ENCODE data around the gene RARS1.

Gene RARS1

DNA sequence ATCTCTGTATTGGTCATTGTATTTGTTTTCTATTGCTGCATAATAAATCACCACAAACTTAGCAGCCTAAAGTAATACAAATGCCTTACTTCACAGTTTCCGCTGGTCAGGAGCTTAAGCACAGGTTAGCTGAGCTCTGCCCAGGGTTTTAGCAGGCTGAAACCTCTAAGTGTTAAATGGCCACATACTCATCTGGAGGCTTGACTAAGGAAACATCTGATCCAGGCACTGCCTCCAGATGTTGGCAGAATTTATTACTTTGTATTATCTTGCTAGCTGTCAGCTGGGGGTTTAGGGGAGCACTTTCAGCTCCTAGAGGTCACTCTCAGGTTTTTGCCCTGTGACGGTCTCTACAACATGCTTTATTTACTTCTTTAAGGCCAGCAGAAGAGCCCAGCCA is 23.2 kb upstream of the RARS1 start:
- TF ChIP-seq, protein P1, sequence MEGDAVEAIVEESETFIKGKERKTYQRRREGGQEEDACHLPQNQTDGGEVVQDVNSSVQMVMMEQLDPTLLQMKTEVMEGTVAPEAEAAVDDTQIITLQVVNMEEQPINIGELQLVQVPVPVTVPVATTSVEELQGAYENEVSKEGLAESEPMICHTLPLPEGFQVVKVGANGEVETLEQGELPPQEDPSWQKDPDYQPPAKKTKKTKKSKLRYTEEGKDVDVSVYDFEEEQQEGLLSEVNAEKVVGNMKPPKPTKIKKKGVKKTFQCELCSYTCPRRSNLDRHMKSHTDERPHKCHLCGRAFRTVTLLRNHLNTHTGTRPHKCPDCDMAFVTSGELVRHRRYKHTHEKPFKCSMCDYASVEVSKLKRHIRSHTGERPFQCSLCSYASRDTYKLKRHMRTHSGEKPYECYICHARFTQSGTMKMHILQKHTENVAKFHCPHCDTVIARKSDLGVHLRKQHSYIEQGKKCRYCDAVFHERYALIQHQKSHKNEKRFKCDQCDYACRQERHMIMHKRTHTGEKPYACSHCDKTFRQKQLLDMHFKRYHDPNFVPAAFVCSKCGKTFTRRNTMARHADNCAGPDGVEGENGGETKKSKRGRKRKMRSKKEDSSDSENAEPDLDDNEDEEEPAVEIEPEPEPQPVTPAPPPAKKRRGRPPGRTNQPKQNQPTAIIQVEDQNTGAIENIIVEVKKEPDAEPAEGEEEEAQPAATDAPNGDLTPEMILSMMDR (IDR thresholded peaks at IDR 0.05; ENCODE audit: insufficient read depth, low read length, poor library complexity, severe bottlenecking): no peak
- Histone ChIP-seq H3K4me3 (replicated peaks; ENCODE audit: low read depth, low read length) (no peak overlapping the region), H3K27me3 (replicated peaks; ENCODE audit: control insufficient read depth, insufficient read depth, low read length) (no peaks in the 10 kb centered on the region), H3K36me3 (ENCODE audit: control insufficient read depth, insufficient read depth, low read length) (no peaks in the 10 kb centered on the region)
- DNase-seq (ENCODE audit: extremely low read depth, insufficient read length): no peak

DNA sequence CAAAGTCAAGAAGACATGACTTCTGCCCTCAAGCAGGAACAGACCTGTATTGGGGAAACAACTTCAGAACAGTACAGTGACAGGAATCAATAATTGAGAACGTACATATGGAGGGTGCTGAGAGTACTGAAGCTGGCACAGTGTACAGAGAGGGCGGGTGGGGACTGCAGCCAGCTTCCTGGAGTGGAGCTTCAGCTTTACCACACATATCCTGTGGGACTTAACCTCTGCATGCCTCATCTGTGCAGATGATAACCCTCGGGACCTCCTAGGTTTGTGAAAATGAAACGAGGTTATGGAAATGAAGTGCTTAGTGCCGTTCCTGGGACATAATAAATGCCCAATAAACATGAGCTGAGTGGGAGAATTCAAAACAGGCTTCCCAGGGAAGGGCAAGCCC is 22.1 kb upstream of the RARS1 start:
- no peak for DNase-seq (ENCODE audit: extremely low read depth, insufficient read length)
- Histone ChIP-seq H3K27me3 (replicated peaks; ENCODE audit: control insufficient read depth, insufficient read depth, low read length) (no peaks in the 10 kb centered on the region), H3K36me3 (ENCODE audit: control insufficient read depth, insufficient read depth, low read length) (no peaks in the 10 kb centered on the region), H3K4me3 (replicated peaks; ENCODE audit: low read depth, low read length) (no peak overlapping the region)
- TF ChIP-seq, protein P1 (IDR thresholded peaks at IDR 0.05; ENCODE audit: insufficient read depth, low read length, poor library complexity, severe bottlenecking): no peak

DNA sequence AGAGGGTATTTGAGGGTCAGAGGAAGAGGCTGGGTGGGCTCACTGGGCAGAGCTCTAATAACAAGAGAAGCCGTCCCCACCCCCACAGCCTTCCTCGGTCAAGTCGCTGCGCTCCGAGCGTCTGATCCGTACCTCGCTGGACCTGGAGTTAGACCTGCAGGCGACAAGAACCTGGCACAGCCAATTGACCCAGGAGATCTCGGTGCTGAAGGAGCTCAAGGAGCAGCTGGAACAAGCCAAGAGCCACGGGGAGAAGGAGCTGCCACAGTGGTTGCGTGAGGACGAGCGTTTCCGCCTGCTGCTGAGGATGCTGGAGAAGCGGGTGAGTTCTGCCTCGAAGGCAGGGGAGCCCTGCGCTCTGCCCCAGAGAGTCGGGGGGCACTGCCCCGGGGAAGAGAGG is 21.6 kb upstream of the RARS1 start:
- Histone ChIP-seq H3K36me3 (ENCODE audit: control insufficient read depth, insufficient read depth, low read length) (no peaks in the 10 kb centered on the region), H3K27me3 (replicated peaks; ENCODE audit: control insufficient read depth, insufficient read depth, low read length) (no peaks in the 10 kb centered on the region), H3K4me3 (replicated peaks; ENCODE audit: low read depth, low read length) (no peak overlapping the region)
- TF ChIP-seq, protein P1 (IDR thresholded peaks at IDR 0.05; ENCODE audit: insufficient read depth, low read length, poor library complexity, severe bottlenecking): no peak
- no peak for DNase-seq (ENCODE audit: extremely low read depth, insufficient read length)

DNA sequence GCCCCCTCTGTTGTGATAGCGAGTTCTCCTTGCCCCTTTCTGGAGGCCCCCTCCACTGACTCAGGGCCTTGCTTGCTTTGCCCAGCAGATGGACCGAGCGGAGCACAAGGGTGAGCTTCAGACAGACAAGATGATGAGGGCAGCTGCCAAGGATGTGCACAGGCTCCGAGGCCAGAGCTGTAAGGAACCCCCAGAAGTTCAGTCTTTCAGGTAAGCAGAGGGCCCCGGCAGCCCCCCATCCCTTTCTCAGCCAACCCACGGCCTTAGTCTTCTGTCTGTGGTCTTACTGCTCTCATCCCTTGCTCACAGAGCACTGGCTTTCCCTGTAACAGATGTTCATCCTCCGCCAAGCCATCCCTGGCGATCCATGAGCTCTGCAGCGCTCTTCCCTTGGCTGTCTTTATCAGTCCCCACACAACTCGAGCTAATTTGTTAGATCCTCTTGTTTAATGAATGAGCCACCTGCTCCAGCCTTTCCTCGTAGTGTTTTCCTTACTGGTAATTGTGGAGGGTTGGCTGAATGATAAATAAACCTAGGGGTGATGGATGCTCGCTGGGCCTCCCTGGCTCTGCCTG is 18.4 kb upstream of the RARS1 start:
- Histone ChIP-seq H3K4me3 (replicated peaks; ENCODE audit: low read depth, low read length) (no peak overlapping the region), H3K27me3 (replicated peaks; ENCODE audit: control insufficient read depth, insufficient read depth, low read length) (no peaks in the 10 kb centered on the region), H3K36me3 (ENCODE audit: control insufficient read depth, insufficient read depth, low read length) (no peaks in the 10 kb centered on the region)
- TF ChIP-seq, protein P1 (IDR thresholded peaks at IDR 0.05; ENCODE audit: insufficient read depth, low read length, poor library complexity, severe bottlenecking): no peak
- DNase-seq (ENCODE audit: extremely low read depth, insufficient read length): no peak

DNA sequence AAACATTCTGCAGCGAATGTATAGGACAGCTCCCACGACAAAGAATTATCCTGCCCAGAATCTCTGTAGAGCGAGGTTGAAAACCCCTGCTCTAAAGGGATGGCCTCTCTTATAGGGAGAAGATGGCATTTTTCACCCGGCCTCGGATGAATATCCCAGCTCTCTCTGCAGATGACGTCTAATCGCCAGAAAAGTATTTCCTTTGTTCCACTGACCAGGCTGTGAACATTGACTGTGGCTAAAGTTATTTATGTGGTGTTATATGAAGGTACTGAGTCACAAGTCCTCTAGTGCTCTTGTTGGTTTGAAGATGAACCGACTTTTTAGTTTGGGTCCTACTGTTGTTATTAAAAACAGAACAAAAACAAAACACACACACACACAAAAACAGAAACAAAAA is 17.4 kb upstream of the RARS1 start:
- no peak for DNase-seq (ENCODE audit: extremely low read depth, insufficient read length)
- Histone ChIP-seq H3K27me3 (replicated peaks; ENCODE audit: control insufficient read depth, insufficient read depth, low read length) (no peaks in the 10 kb centered on the region), H3K36me3 (ENCODE audit: control insufficient read depth, insufficient read depth, low read length) (no peaks in the 10 kb centered on the region), H3K4me3 (replicated peaks; ENCODE audit: low read depth, low read length) (no peak overlapping the region)
- TF ChIP-seq, protein P1 (IDR thresholded peaks at IDR 0.05; ENCODE audit: insufficient read depth, low read length, poor library complexity, severe bottlenecking): no peak

DNA sequence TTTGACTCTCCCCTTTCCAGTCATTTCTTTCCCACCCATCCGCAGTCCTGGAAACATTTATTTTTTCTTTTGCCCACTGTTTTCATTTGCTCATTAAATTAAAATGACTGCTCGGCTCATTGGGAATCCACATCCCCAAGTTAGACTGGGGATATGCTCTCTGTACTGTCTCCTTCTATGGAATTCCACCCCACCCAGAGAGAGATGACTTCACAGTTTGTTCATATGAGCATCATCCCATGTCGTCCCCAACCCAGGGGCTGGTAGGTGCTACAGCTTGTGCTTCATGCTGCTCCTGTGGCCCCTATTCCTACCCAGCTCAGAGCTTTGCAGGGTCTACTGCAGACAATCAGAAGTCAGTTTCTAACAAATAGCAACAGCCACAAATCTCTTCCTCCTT is 16.5 kb upstream of the RARS1 start:
- DNase-seq (ENCODE audit: extremely low read depth, insufficient read length): no peak
- H3K36me3 ChIP-seq (ENCODE audit: control insufficient read depth, insufficient read depth, low read length): no peaks in the 10 kb centered on the region
- no peak overlapping the region for H3K4me3 ChIP-seq (replicated peaks; ENCODE audit: low read depth, low read length)
- TF ChIP-seq, protein P1 (IDR thresholded peaks at IDR 0.05; ENCODE audit: insufficient read depth, low read length, poor library complexity, severe bottlenecking): no peak
- H3K27me3 ChIP-seq (replicated peaks; ENCODE audit: control insufficient read depth, insufficient read depth, low read length): no peaks in the 10 kb centered on the region
